C4-2B (cell line): ENCODE results near the gene UGT1A10.

Source experiments
- CTCF ChIP-seq: fragments of 450-650 bp; conservative IDR thresholded peaks from 2 replicates; pipeline ENCODE4 v1.5.1; 2017; ENCODE audit warnings: mild to moderate bottlenecking
- ZFX ChIP-seq: fragments of 450-650 bp; IDR thresholded peaks from 2 replicates; pipeline ENCODE4 v1.6.1; 2017

GRCh38 chr2:233791151-233791882 is 155.1 kb downstream of the UGT1A10 start:
- TF ChIP-seq CTCF (no peak), ZFX (no peak)
